HepG2 (cell line): ENCODE results near the gene CABLES2. TPM values are rescaled to one million over a fixed set of nuclear protein-coding genes. Genes with fewer than 3 reads are reported as not detected.
A peak's percentile ranks its signal among the peaks of the same experiment; 100 is the strongest.

Source experiments
- AGO1 ChIP-seq: fragments of 200-400 bp; formaldehyde crosslinking; IDR thresholded peaks from 2 replicates; pipeline ENCODE4 v1.6.1; 2017; ENCODE audit warnings: mild to moderate bottlenecking, low read depth, low read length, moderate library complexity; ENCODE audit not compliant: poor library complexity, severe bottlenecking
- HES4 ChIP-seq: sonication (generic); formaldehyde crosslinking; IDR thresholded peaks from 2 replicates; pipeline ENCODE4 v1.9.0; 2021; ENCODE audit warnings: mild to moderate bottlenecking, missing genetic modification reagents, borderline replicate concordance
- ISL2 ChIP-seq: sonication (generic); formaldehyde crosslinking; IDR thresholded peaks from 2 replicates; pipeline ENCODE4 v1.5.0; 2020; ENCODE audit warnings: missing genetic modification reagents
- MAF1 ChIP-seq: sonication (generic); formaldehyde crosslinking; IDR thresholded peaks from 2 replicates; pipeline ENCODE4 v1.5.0; 2020; ENCODE audit warnings: missing genetic modification reagents, borderline replicate concordance
- NR1H2 ChIP-seq: sonication (generic); formaldehyde crosslinking; IDR thresholded peaks from 2 replicates; pipeline ENCODE4 v1.8.1; 2022; ENCODE audit warnings: low read depth, missing genetic modification reagents, borderline replicate concordance
- NR3C1 ChIP-seq: sonication (generic); formaldehyde crosslinking; IDR thresholded peaks from 2 replicates; pipeline ENCODE4 v1.4.0; 2020; ENCODE audit warnings: missing genetic modification reagents
- PATZ1 ChIP-seq: sonication (generic); formaldehyde crosslinking; IDR thresholded peaks from 2 replicates; pipeline ENCODE4 v1.4.0; 2020; ENCODE audit warnings: missing genetic modification reagents
- SOX6 ChIP-seq, 2 experiments: fragments of 450-650 bp in 1 of 2; sonication (generic) in 1 of 2; formaldehyde crosslinking in 1 of 2; IDR thresholded peaks; 2 replicates each; pipeline versions ENCODE4 v1.4.0 to v1.6.1; 2017 to 2020; ENCODE audit warnings: antibody characterized with exemption in 1 of 2, mild to moderate bottlenecking in 1 of 2, missing genetic modification reagents in 1 of 2
- TRIM22 ChIP-seq: fragments of 450-650 bp; IDR thresholded peaks from 2 replicates; pipeline ENCODE4 v1.6.1; 2017
- ZHX1 ChIP-seq: sonication (generic); formaldehyde crosslinking; IDR thresholded peaks from 2 replicates; pipeline ENCODE4 v1.8.1; 2022; ENCODE audit warnings: low read depth, mild to moderate bottlenecking, missing genetic modification reagents
- ZNF292 ChIP-seq: sonication (generic); formaldehyde crosslinking; IDR thresholded peaks from 2 replicates; pipeline ENCODE4 v1.8.1; 2022; ENCODE audit warnings: mild to moderate bottlenecking, low read depth, missing genetic modification reagents, borderline replicate concordance
- ZNF572 ChIP-seq: sonication (generic); formaldehyde crosslinking; IDR thresholded peaks from 2 replicates; pipeline ENCODE4 v1.5.1; 2020; ENCODE audit warnings: mild to moderate bottlenecking, missing genetic modification reagents
- ZNF589 ChIP-seq: sonication (generic); formaldehyde crosslinking; conservative IDR thresholded peaks from 2 replicates; pipeline ENCODE4 v1.8.0; 2022; ENCODE audit warnings: mild to moderate bottlenecking, moderate library complexity, missing genetic modification reagents
- ZSCAN21 ChIP-seq: sonication (generic); formaldehyde crosslinking; IDR thresholded peaks from 2 replicates; pipeline ENCODE4 v1.8.0; 2022; ENCODE audit warnings: mild to moderate bottlenecking, missing genetic modification reagents, moderate library complexity, borderline replicate concordance
- ZSCAN9 ChIP-seq: IDR thresholded peaks from 2 replicates; pipeline ENCODE4 v1.6.1; 2016; ENCODE audit warnings: borderline replicate concordance
- polyA plus RNA-seq, 8 experiments: library from polyadenylated mRNA; depleted of rRNA in 3 of 8; stranded (reverse) in 7 of 8; unstranded in 1 of 8; fragments of >200 nt; fragmentation: Illumina TruSeq in 4 of 8; extraction: Trizol in 4 of 8; gene quantifications; 2 replicates each; pipeline versions ENCODE4 v1.2.1 to v1.2.3, GENCODE V29; 2011 to 2016; ENCODE audit warnings: low read depth in 4 of 8, missing spikeins in 1 of 8, mixed read lengths in 1 of 8; ENCODE audit not compliant: insufficient read depth in 1 of 8
- total RNA-seq, 5 experiments: library from RNA; depleted of rRNA; stranded (reverse); fragments of >200 nt; fragmentation: Illumina TruSeq; extraction: Trizol; gene quantifications; 2 replicates each; pipeline ENCODE4 v1.2.3, GENCODE V29; 2016; ENCODE audit warnings: low read depth in 1 of 5
- TF ChIP-seq, protein P1 (sequence below): sonication (generic); formaldehyde crosslinking; IDR thresholded peaks from 2 replicates; pipeline ENCODE4 v1.5.0; 2020; ENCODE audit warnings: missing genetic modification reagents, mild to moderate bottlenecking, borderline replicate concordance
- TF ChIP-seq, protein P2 (sequence below): IDR thresholded peaks from 2 replicates; pipeline ENCODE4 v1.6.1; 2016; ENCODE audit warnings: missing genetic modification reagents, missing compliant biosample characterization

CABLES2 gene
- total and polyA plus RNA-seq, 2 of the 13 experiments (the other 11 are each of a cell fraction or from before 2014, with no cell fraction given): 5.2 to 9.7 TPM

GRCh38 chr20:62376112-62377063, 30.7 kb downstream of the CABLES2 start (continued):
- TF ChIP-seq ZSCAN21 (CRISPR knock-in tag): peak; percentile 94
- TF ChIP-seq ZNF292: 0 out of 2 replicates have a peak, but pooled peaks have one; percentile 85
- TF ChIP-seq MAF1 (CRISPR knock-in tag): no peak
- TF ChIP-seq AGO1: peak; percentile 84
- TF ChIP-seq NR3C1 (CRISPR knock-in tag): 0 out of 2 replicates have a peak, but pooled peaks have one; percentile 1
- peak; percentile 80; the same call in 1 of the 2 replicates for TF ChIP-seq ISL2
- TF ChIP-seq, protein P1, sequence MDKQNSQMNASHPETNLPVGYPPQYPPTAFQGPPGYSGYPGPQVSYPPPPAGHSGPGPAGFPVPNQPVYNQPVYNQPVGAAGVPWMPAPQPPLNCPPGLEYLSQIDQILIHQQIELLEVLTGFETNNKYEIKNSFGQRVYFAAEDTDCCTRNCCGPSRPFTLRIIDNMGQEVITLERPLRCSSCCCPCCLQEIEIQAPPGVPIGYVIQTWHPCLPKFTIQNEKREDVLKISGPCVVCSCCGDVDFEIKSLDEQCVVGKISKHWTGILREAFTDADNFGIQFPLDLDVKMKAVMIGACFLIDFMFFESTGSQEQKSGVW: no peak
- peak; percentile 95 for TF ChIP-seq PATZ1 (CRISPR knock-in tag)
- TF ChIP-seq HES4 (CRISPR knock-in tag): no peak; the same call in 1 of the 2 replicates
- no peak for TF ChIP-seq SOX6 (IDR thresholded peaks at IDR 0.05)
- peak; percentile 69 for TF ChIP-seq SOX6 (CRISPR knock-in tag; IDR thresholded peaks at IDR 0.05)
- TF ChIP-seq, protein P2, sequence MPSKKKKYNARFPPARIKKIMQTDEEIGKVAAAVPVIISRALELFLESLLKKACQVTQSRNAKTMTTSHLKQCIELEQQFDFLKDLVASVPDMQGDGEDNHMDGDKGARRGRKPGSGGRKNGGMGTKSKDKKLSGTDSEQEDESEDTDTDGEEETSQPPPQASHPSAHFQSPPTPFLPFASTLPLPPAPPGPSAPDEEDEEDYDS: peak; percentile 86
- TF ChIP-seq ZNF572 (CRISPR knock-in tag): peak; percentile 73
- peak; percentile 84; the same call in 1 of the 2 replicates for TF ChIP-seq ZSCAN9 (CRISPR knock-in tag)
- peak; percentile 77; the same call in 1 of the 2 replicates for TF ChIP-seq NR1H2 (CRISPR knock-in tag)
- no peak for TF ChIP-seq ZNF589 (CRISPR knock-in tag)
- no peak for TF ChIP-seq TRIM22
- peak; percentile 74; the same call in 1 of the 2 replicates for TF ChIP-seq ZHX1 (CRISPR knock-in tag)
